ENCODE results near the gene HOXC13.

The HOXC13 gene

DNA sequence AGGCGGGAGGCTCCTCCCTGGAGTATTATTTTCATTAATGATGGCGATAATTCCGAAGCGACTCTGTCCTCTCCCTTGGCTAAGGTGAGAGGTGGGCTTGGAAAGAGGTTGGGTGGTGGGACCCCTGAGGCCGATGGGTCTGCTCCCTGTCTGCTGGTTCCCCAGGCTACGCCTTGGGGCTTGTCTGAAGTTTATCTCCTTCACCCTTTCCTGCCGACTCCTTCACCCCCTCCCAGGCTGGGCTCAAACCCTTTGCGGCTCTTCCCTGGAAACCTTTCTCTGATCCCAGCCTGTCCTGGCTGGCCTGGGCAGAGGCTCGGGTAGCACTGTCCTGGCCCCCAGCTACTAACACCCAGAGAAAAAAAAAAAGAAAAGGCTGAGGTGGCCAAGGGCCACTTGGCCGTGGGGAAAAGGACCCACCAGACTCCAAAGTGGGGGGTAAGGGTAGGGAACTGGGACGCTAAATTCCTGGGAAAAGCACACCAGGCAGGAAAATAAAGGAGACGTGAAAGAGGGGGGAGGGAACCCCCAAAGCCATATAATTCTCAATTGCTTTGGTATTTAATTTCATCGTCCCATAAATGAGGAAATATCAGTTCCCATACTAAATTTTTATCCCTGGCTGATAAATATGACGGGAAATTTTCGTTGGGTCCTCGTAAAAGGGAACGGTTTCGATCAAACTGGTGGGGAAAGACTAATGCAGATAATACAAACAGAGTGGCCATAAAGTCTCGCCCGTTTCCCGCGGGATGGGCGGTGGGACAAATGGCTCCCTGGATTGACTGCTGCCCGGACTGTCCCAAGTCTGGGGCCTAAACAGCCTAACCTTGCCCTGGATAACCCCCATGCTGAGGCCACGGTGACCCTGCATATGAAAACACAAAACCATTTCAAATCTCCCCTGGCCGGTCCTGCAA, 44.3 kb downstream of the HOXC13 start:
- DNase-seq (ENCODE audit: low read depth), result no peak

DNA sequence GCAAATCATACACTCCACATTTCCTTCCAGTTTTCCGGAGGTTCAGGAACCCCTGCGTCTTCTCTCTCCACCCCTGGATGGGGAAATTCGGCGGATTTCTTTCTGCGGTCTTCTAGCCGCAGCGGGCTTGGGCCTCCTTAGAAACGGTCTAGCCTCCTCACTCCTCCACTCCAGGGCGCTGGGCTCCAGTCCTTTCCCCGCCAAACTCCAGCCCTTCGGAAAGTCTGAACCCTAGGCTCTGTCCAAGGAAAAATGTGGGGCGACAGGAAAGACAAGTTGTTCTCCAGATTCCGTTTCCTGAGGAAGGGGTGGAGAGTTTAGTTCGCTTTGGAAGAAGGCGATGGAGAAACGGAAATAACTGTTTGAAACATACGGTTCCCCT, 44.9 kb downstream of the HOXC13 start:
- DNase-seq (ENCODE audit: low read depth), result no peak

DNA sequence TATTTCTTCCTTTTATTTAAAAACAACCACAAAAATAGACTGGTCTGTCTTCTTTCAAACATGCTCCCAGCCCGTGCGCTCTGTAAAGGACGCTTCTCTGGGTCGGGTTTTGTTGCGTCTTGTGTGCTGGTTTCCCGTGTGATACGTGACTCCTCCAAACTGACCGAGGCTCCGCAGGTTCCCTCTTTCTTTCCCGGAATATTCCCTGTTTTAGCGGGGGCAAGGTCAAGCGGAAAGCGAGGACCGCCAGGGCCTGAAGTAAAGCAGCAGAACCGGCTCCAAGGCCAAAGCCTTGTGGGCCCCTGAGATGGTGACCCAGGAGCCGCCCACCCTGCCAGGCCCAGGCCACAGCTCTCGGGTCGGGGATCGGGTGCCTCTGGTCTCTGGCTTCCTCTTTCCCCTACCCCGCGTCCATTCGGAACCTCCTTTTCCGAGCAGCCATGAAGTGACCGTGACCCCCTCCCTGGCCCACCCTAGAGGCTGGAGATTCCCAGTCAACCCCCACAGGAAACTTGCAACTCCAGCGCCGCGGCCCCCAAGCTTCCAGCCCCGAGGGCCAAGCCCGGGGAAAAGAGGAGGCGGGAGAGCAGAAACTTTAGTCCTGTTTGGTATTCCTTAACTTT, 45.4 kb downstream of the HOXC13 start:
- DNase-seq (ENCODE audit: low read depth), result no peak

DNA sequence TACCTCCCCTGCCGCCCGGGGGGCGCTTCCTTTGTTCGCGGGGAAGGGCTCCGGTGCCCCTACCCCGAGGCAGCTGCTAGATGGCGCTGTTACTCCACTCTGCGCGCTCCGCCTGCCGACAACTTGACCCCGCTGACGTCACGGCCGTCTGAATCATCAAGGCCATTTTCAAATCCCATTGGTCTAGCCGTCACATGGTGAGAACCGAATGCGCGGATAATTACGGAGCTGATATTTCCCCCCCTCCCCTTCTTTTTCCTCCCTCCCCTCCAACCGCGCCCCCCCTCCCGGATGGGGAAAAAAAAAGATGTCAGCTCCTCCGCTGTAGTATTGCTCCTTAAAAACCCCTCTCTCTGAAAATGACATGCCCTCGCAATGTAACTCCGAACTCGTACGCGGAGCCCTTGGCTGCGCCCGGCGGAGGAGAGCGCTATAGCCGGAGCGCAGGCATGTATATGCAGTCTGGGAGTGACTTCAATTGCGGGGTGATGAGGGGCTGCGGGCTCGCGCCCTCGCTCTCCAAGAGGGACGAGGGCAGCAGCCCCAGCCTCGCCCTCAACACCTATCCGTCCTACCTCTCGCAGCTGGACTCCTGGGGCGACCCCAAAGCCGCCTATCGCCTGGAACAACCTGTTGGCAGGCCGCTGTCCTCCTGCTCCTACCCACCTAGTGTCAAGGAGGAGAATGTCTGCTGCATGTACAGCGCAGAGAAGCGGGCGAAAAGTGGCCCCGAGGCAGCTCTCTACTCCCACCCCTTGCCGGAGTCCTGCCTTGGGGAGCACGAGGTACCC, 46.5 kb downstream of the HOXC13 start, which contains the start of gene HOXC10:
Gene HOXC10, plus strand, starts transcription at position 246 of the 791 bp plus-strand sequence. Its CDS starts 114 bp downstream, at position 360.
- DNase-seq (ENCODE audit: low read depth), result peak; percentile 69

DNA sequence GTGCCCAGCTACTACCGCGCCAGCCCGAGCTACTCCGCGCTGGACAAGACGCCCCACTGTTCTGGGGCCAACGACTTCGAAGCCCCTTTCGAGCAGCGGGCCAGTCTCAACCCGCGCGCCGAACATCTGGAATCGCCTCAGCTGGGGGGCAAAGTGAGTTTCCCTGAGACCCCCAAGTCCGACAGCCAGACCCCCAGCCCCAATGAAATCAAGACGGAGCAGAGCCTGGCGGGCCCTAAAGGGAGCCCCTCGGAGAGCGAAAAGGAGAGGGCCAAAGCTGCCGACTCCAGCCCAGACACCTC, 47.0 kb downstream of the HOXC13 start:
- DNase-seq (ENCODE audit: low read depth), result no peak

DNA sequence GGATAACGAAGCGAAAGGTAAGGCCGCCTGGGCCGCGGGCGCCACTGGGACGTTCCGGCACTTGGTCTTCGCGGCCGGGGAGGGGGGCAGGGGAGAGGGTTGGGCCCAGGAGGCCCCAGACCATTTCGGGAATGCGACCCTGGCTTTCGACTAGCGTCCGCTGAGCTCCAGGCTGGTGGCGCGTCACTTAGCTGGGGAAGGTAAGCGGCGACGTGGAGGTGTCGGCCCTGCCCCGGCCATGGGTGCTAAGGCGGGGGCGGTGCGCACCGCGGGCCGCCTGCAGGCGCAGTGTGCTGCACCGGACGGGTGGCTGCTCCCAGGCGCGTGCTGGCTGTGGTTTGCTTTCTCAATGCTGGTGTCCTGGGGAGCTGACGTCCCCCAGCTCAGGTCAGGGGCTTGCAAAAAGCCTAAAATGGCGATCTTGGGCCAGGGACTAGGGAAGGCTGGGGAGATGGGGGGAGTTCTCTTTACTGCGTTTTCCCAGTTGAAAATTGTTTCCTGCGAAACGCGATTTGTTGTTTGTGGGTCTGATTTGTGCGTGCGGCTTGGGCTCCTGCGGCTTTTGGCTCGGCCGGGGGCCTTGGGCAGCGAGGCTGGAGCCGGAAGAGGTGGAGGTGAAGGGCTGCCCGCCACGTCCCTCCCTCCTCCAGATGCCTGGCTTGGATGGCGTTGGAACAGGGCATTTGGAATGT, 47.5 kb downstream of the HOXC13 start:
- no peak for DNase-seq (ENCODE audit: low read depth)

DNA sequence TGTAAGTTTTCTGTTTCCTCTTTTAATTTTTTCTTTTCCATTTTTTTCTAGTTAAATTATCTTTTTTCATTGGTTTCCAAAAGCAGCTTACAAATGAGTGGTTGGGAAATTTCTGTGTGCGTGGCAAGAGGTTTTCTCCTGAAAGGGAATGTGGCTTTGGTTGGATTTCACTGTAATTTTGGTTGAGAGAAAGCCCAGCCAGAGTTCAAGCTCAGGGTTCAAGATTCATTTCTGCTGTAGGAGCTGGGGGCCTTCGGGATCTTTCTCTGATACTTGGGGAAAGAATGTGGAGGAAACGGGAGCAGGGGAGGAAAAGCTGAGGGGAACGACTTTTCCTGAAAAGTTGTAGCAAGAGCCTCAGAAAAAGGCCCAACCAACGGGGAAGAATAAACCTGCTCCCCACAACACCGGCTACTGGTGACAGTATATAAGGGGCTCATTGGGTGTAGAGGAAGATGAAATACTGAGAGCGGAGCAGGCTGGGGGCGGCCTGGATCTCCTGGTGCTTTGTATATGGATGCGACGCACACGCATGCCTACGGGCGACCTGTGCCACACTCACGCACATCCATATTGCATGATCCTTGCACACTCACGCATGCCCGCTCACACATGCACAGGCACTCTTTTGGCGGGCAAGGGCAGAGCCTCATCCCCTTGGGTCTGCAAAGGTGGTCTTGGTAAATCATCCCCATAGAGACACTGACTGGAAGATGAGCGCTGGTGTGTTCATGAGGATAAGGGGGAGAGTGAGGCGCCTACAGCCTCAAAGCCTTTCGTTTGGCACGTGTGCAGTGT, 48.3 kb downstream of the HOXC13 start:
- DNase-seq (ENCODE audit: low read depth), result no peak

DNA sequence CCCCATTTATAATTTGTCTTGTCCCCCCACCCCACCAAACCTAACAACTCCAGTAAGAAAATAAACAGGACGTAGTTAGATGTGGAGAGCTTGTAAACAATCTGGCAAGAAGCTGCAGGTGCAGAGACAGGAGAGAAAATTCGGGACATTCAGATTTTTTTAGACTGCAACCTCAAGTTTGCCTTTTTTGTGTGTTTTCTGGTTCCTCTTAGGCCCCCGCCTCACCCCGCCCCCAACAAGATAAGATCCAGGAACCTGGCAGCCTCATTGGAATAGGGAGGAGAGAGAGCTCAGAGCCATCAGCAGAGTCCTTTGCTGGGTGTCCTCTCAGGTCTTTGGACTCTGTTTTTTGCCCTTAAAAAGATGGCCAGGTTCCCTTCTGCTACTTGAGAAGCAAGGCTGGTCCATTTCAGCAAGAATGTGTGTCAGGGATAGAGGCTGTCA, 49.2 kb downstream of the HOXC13 start:
- DNase-seq (ENCODE audit: low read depth), result no peak

DNA sequence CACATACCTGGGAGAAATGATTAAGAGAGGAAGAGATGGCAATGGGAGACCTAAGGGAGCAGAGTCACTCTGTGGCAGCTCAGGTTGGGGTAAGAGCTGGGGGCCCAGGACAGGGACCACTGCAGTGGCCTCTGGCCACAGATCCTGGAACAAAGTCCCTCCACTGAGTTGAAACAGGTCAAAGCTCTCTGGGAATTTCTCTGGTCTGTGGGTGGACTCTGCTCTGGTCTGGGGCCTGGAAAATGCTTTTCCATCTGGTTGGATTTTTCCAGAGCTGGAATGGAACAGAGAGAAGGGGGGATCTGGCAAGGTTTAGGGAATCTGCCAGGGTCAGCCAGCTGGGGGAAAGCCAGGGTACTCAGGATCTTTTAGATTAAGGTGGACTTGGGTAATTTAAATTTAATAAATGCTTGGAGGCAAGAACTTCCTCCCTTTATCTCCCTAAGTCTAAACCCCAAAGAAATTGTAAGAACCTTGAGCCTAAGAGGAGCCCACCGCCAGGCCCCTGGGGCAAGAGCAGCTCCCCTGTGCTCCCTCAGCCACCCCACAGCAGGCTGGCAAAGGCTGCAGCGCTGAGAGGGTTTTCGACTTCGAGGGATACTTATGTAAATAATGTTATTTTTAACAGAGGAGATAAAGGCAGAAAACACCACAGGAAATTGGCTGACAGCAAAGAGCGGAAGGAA, 50.1 kb downstream of the HOXC13 start:
- DNase-seq (ENCODE audit: low read depth), result no peak

DNA sequence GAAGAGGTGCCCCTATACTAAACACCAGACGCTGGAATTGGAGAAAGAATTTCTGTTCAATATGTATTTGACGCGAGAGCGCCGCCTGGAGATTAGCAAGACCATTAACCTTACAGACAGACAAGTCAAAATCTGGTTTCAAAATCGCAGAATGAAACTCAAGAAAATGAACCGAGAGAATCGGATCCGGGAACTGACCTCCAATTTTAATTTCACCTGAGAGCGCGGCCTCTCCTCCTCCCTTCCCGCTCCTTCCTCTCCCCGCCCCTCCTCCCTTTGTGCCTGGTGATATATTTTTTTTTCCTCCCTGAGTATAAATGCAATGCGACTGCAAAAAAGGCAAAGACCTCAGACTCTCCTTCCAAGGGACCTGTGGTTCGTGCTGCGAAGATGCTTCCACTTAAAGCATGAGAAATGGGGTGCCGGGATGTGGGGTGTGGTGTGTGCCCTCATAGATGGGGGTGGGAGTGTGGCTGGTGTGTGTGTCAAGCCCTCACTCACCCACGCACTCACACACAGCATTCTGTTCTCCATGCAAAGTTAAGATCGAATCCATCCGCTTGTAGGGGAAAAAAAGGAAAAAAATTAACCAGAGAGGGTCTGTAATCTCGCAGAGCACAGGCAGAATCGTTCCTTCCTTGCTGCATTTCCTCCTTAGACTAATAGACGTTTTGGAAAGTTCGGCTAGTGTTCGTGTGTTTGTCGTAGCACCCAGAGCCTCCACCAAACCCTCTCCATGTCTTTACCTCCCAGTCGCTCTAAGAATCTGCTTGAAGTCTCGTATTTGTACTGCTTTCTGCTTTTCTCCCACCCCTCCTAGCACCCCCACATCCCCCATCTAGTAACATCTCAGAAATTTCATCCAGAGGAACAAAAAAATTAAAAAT, 50.8 kb downstream of the HOXC13 start:
- DNase-seq (ENCODE audit: low read depth), result no peak

DNA sequence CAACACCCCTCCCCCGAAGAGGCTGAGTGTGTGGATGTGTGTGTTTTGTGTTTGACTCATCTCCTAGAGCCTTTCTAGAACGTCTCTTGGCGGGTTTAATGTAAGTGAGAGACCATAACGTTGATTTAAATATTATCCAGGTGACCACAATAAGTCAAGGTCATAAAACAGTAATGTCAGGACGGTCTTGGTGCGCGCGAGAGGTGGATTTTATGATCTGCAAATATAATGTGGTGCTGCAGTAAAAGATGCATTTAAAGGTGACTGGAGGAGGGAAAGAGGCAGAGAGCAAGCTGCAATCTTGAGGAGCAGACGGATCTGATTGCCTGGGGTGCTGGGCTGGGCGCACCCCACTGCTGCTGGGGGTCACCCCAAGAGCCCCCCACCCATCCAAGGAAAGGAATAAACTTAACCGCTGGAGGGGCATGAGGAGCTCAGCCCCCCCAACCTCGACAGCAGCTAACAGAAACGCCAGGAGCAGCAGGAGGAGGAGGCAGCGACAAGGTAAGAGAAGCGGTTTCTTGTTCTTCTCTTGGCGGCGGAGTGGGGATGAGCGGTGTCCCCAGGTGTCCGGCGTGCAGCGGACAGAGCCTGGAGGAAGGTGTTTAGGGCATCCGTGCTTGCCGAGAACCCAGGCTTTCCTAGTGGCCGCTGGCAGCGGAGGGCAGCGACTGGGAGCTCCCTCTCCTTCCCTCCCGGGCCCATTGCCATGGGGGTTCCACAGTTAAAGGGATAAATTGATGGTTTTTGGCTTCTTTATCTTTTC, 51.9 kb downstream of the HOXC13 start:
- DNase-seq (ENCODE audit: low read depth), result no peak

DNA sequence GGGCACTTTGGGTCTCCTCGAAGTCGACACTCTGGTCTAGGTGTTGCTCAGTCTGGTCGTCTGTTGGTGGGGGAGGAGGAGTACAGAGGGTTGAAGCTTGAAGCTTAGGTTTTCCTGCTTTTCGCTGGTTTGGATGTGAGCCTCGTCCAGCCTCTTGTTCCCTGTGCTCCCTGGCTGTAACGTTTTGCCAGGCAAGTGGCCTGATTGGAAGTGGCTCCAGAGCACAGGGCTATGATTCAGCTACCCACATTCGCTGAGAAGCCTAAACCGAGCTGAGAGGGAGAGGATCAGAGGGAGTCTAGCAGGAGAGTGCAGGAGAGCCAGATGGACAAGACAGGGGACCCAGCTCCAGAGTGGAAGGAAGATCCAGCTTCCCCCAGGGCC, 52.4 kb downstream of the HOXC13 start:
- DNase-seq (ENCODE audit: low read depth), result no peak

DNA sequence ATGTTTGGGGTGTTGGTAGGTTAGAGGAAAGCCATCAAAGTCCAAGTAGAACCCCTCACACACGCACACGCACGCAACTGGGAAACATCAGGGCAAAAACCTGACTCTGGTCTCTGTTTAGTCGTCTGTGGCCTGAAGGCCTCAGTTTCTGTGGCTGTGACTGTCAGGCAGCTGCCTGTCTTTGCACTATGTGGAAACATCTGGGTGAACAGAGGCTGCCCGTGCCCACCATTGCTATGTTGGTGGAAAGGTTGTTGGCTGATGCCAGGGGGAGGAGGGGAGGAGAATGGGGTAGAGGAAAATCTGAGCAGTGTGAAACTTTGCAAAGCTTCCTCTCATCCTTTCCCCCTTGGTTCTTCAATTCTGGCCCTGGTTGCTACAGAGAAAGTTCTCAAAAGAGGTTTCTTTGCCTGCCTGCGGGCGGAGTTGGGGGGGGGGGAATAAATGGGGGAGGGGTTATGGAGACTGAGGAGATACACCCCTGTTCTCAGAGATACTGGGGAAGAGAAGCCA, 53.8 kb downstream of the HOXC13 start:
- no peak for DNase-seq (ENCODE audit: low read depth)

DNA sequence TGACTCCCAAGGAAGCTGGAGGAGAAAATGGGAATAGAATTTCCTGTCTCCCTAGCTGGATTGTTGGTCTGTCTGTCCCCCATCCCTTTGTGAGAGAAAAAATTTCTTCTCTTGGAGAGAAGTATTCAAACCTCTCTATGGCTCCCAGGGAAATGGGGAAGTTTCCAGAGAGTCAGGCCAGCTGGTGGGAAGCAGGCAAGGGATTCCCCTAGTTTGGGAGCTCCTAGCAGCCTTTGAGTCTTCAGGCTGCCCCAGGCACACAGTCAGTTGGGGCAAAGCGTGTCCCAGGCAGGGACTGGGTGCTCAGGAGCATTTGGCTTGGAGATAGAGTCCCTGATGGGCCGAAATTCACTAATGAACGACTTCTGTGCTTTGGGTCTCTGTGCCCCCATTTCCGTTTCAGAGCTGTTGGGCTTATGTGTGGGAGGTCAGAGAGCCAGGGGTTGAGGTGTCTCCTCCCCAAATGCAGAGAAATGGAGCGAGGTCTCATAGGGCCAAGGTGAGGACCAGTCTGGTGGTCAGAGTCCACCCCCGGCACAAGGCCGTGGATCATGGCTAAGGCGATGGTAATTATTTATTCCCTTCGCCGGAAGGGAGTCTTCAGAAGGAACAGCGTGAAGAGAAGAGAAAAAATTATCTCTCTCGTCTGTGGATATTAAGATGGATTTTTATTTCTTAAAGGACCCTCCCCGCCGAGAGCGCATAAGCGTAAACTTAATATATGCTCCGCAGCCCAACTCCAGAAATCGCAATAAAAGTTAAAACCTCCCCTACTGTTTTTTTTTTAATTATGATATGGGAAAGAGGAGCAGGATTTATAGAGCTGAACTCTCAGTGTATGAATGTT, 54.8 kb downstream of the HOXC13 start:
- DNase-seq (ENCODE audit: low read depth), result no peak

DNA sequence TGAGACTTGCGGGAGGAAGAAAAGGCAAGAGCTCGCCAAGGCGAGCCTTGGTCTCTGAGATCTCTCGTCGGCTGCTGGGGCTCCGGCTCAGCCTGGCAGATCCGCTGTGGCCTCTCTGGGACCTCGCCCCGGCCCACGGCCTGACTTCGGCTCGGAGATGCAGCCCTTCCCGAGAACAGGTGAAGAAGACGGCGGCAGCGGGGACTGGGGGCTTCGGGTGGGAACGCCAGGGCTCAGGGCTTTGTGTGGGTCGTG, 55.3 kb downstream of the HOXC13 start:
- no peak for DNase-seq (ENCODE audit: low read depth)

DNA sequence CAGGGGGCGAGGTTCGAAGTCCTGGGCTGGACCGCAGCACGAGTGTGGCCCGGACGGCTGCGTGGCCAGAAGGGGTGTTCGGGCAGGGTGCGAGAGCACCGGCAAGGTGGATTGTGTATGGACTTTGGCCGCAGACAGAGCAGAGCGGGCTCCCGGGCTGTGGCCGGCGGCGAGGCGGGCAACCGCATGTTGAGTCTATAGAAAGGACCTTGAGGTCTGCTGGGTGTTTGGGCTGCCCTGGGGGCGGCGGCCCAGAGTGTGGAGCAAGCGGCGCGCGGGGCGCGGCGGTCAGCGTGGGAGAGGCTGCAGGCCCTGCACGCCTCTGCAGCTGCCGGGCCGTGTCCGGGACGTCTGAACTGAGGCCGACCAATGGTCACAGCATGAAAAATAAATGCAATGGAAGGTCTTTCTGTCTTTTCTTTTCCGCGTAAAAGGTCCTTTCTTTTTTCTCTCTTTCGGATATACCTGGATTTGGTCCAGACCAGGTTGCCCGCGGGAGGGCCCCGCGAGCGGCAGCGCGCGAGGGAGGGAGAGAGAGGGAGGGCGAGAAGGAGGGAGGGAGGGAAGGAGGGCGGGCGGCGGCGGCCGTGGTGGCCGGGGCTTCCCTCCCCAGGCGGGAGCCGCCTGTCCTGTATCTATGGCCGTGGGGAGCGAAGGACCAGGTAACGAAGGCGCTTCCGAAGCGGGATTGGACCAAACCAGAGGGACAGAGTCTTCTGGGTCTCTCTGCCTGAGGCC, 55.8 kb downstream of the HOXC13 start:
- no peak for DNase-seq (ENCODE audit: low read depth)

DNA sequence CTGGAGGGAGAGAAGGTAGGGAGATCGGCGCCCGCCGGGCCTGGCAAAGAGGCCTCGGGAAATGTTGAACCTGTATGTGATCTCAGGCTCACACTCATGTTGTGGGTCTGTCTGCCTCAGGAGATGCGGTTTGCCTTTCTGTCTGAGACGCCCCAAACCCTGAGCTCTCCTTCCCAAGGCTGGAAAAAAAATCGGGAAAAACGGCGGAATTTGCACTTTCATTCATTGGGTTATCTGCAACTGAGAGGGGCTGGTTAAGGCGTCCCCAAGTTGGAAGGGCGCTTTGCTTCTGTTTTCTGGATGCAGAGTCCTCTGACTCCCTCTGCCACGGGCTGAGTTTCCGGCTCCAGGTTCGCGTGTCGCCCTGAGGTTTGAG, 56.4 kb downstream of the HOXC13 start:
- no peak for DNase-seq (ENCODE audit: low read depth)

Measured in stimulated activated CD8-positive, alpha-beta memory T cell treated with anti-CD3 and anti-CD28 coated beads, Interleukin-12 subunit alpha, Interleukin-12 subunit beta, amount 100 ng/mL, for 1 hour (primary cell).